ENCODE measurements around the gene NBEA. TPM values are rescaled to one million over a fixed set of nuclear protein-coding genes. Genes with fewer than 3 reads are reported as not detected.

The NBEA gene
- total RNA-seq, 1 experiment from 2014 or later = 4.1 TPM

DNA sequence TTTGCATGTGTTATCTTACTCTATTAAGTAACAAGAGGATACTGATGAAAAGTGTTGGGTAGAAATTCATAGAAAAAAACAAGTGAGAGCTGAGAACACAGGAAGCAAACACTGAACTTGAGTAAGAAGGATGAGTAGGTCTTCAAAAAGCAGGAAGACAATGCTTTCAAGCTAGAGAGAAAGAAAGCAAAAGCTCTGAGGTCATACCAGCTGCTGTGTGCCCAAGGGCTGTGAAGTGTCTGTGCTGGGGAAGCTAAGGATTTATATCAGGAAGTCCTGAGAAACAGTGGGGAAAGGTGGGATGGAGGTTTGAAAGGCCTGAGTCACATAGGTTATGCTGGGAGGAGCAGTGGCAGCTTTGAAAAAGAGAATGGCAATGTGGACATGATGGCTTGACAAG lies 679.9 kb downstream of the NBEA start:
- Histone ChIP-seq H3K4me1 (ENCODE audit: control insufficient read depth in 1 of 2, insufficient read depth in 2 of 2, low read length in 2 of 2) (no peaks in the 10 kb centered on the region), H3K9me2 (ENCODE audit: insufficient read depth) (no peaks in the 10 kb centered on the region), H3K9me3 (ENCODE audit: control insufficient read depth in 1 of 2, insufficient read depth in 1 of 2, low read depth in 1 of 2, low read length in 2 of 2) (no peaks in the 10 kb centered on the region), H3K79me2 (ENCODE audit: insufficient read depth, low read length) (no peaks in the 10 kb centered on the region), H3K27me3 (ENCODE audit: insufficient read depth, low read length) (no peaks in the 10 kb centered on the region), H3K9ac (ENCODE audit: low read length) (no peak overlapping the region), H4K20me1 (ENCODE audit: insufficient read depth) (no peaks in the 10 kb centered on the region), H2AFZ (ENCODE audit: low read depth, low read length, poor library complexity, severe bottlenecking) (no peak overlapping the region), H3K36me3 (ENCODE audit: control insufficient read depth in 1 of 2, insufficient read depth in 2 of 2, low read length in 2 of 2) (no peaks in the 10 kb centered on the region), H3K27ac (ENCODE audit: low read depth, low read length) (no peak overlapping the region), H3K4me3 (replicated peaks in 1 of 2; ENCODE audit: low read depth in 1 of 2, low read length in 2 of 2) (no peak overlapping the region), H3K4me2 (ENCODE audit: low read length) (no peak overlapping the region)
- no peak for TF ChIP-seq SRF (IDR thresholded peaks at IDR 0.05; ENCODE audit: low read depth)
- no peak for TF ChIP-seq YY1 (IDR thresholded peaks at IDR 0.05; ENCODE audit: extremely low read depth, insufficient replicate concordance, low read depth, low read length)
- no peak for TF ChIP-seq EGR1 (IDR thresholded peaks at IDR 0.05; ENCODE audit: low read depth)
- TF ChIP-seq ELF1 (IDR thresholded peaks at IDR 0.05; ENCODE audit: borderline replicate concordance, low read depth) = no peak
- TF ChIP-seq, protein P1, sequence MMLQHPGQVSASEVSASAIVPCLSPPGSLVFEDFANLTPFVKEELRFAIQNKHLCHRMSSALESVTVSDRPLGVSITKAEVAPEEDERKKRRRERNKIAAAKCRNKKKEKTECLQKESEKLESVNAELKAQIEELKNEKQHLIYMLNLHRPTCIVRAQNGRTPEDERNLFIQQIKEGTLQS (IDR thresholded peaks at IDR 0.05) = no peak
- TF ChIP-seq, protein P2, sequence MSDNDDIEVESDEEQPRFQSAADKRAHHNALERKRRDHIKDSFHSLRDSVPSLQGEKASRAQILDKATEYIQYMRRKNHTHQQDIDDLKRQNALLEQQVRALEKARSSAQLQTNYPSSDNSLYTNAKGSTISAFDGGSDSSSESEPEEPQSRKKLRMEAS (IDR thresholded peaks at IDR 0.05) = no peak
- TF ChIP-seq ZFX (IDR thresholded peaks at IDR 0.05) = no peak
- ChIA-PET CTCF (interaction anchor here (1.0 kb wide), 1 partner anchor 9 kb away, joined by 3 read pairs; no protein-coding TSS in a partner anchor), POLR2A (no interaction called here), RAD21 (ENCODE audit: low non-redundant PET in 1 of 2, low total read pairs in 2 of 2, uncharacterized antibody in 2 of 2, unreplicated experiment in 2 of 2) (no interaction called here)
- intact Hi-C loops (cut with micrococcal nuclease) = no loop called here
- no peak for ATAC-seq
- no peak for DNase-seq (ENCODE audit: low read depth, low spot score)
- BruUV-seq (replicated peaks) = no TSS peak

DNA sequence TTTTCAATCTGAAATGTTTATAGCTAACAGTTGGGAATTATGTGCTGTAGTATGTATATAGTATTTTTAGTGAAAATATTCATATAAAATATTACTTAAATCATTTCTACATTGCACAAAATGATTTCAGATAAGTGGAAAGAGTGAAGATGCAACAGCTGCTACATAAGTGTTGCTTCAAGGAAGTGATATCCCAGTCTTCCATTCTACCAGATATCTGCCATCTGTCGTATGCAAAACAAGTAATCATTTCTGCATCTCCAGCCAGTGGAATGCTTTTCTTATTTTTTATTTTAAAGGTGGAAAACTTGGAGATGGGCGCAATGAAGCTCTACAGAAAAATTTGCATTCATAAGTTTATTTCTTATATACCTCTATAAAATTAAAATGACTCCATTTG lies 687.0 kb downstream of the NBEA start:
- Histone ChIP-seq H3K9me2 (ENCODE audit: insufficient read depth) (no peaks in the 10 kb centered on the region), H2AFZ (ENCODE audit: low read depth, low read length, poor library complexity, severe bottlenecking) (no peak overlapping the region), H3K36me3 (ENCODE audit: control insufficient read depth in 1 of 2, insufficient read depth in 2 of 2, low read length in 2 of 2) (no peaks in the 10 kb centered on the region), H3K4me2 (ENCODE audit: low read length) (no peak overlapping the region), H3K9me3 (ENCODE audit: control insufficient read depth in 1 of 2, insufficient read depth in 1 of 2, low read depth in 1 of 2, low read length in 2 of 2) (no peaks in the 10 kb centered on the region), H3K4me3 (replicated peaks in 1 of 2; ENCODE audit: low read depth in 1 of 2, low read length in 2 of 2) (no peak overlapping the region), H3K4me1 (ENCODE audit: control insufficient read depth in 1 of 2, insufficient read depth in 2 of 2, low read length in 2 of 2) (peaks cover 0 to 7% of the 10 kb centered on the region in 2 experiments; a peak in 2 of 4 replicates), H3K79me2 (ENCODE audit: insufficient read depth, low read length) (no peaks in the 10 kb centered on the region), H3K27me3 (ENCODE audit: insufficient read depth, low read length) (no peaks in the 10 kb centered on the region), H4K20me1 (ENCODE audit: insufficient read depth) (no peaks in the 10 kb centered on the region), H3K27ac (ENCODE audit: low read depth, low read length) (no peak overlapping the region), H3K9ac (ENCODE audit: low read length) (no peak overlapping the region)
- CTCF ChIA-PET = no interaction called here
- ATAC-seq (no peak), DNase-seq (ENCODE audit: low read depth, low spot score) (no peak)
- RAD21 ChIA-PET (ENCODE audit: low non-redundant PET in 1 of 2, low total read pairs in 2 of 2, uncharacterized antibody in 2 of 2, unreplicated experiment in 2 of 2) = no interaction called here
- intact Hi-C loops (cut with micrococcal nuclease) = no loop called here
- BruUV-seq (replicated peaks) = no TSS peak
- POLR2A ChIA-PET = no interaction called here
- no peak for TF ChIP-seq SRF (IDR thresholded peaks at IDR 0.05; ENCODE audit: low read depth)
- TF ChIP-seq EGR1 (IDR thresholded peaks at IDR 0.05; ENCODE audit: low read depth) = no peak
- TF ChIP-seq YY1 (IDR thresholded peaks at IDR 0.05; ENCODE audit: extremely low read depth, insufficient replicate concordance, low read depth, low read length) = no peak
- no peak for TF ChIP-seq TCF7L2 (IDR thresholded peaks at IDR 0.05; ENCODE audit: borderline replicate concordance, extremely low read depth, insufficient read depth, insufficient read length)
- no peak for TF ChIP-seq FOSL1 (IDR thresholded peaks at IDR 0.05; ENCODE audit: low read depth)
- TF ChIP-seq, protein P3, sequence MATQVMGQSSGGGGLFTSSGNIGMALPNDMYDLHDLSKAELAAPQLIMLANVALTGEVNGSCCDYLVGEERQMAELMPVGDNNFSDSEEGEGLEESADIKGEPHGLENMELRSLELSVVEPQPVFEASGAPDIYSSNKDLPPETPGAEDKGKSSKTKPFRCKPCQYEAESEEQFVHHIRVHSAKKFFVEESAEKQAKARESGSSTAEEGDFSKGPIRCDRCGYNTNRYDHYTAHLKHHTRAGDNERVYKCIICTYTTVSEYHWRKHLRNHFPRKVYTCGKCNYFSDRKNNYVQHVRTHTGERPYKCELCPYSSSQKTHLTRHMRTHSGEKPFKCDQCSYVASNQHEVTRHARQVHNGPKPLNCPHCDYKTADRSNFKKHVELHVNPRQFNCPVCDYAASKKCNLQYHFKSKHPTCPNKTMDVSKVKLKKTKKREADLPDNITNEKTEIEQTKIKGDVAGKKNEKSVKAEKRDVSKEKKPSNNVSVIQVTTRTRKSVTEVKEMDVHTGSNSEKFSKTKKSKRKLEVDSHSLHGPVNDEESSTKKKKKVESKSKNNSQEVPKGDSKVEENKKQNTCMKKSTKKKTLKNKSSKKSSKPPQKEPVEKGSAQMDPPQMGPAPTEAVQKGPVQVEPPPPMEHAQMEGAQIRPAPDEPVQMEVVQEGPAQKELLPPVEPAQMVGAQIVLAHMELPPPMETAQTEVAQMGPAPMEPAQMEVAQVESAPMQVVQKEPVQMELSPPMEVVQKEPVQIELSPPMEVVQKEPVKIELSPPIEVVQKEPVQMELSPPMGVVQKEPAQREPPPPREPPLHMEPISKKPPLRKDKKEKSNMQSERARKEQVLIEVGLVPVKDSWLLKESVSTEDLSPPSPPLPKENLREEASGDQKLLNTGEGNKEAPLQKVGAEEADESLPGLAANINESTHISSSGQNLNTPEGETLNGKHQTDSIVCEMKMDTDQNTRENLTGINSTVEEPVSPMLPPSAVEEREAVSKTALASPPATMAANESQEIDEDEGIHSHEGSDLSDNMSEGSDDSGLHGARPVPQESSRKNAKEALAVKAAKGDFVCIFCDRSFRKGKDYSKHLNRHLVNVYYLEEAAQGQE (IDR thresholded peaks at IDR 0.05; ENCODE audit: low read depth) = no peak
- TF ChIP-seq CBX3 (IDR thresholded peaks at IDR 0.05; ENCODE audit: low read depth) = no peak
